SK-N-SH (cell line): Measurements from ENCODE around the gene OSBPL10.

Experiments used
- CTCF ChIP-seq: fragments of 200-600 bp; sonication (generic); IDR thresholded peaks from 2 replicates; pipeline ENCODE4 v1.6.1; 2017; ENCODE audit warnings: antibody characterized with exemption, mild to moderate bottlenecking, moderate library complexity
- EP300 ChIP-seq, 2 experiments: IDR thresholded peaks; 2 replicates each; pipeline versions ENCODE4 v1.4.0 to v1.6.1; 2012; ENCODE audit warnings: borderline replicate concordance in 1 of 2, low read depth in 1 of 2, low read length in 1 of 2
- EZH2phosphoT487 ChIP-seq: fragments of 200-600 bp; sonication (generic); IDR thresholded peaks from 2 replicates; pipeline ENCODE4 v1.6.1; 2017; ENCODE audit warnings: low read depth, mixed run types, mild to moderate bottlenecking, antibody characterized with exemption, moderate library complexity, borderline replicate concordance
- FOXM1 ChIP-seq: IDR thresholded peaks from 2 replicates; pipeline ENCODE4 v1.4.0; 2012; ENCODE audit warnings: low read depth, mild to moderate bottlenecking
- MAX ChIP-seq: IDR thresholded peaks from 2 replicates; pipeline ENCODE4 v1.4.0; 2012; ENCODE audit warnings: low read depth
- NRF1 ChIP-seq: IDR thresholded peaks from 2 replicates; pipeline ENCODE4 v1.6.1; 2012; ENCODE audit warnings: low read depth, mild to moderate bottlenecking, low read length
- RFX5 ChIP-seq: IDR thresholded peaks from 2 replicates; pipeline ENCODE4 v1.6.1; 2012; ENCODE audit warnings: mild to moderate bottlenecking, improper control_type of control experiment, low read length
- SMC3 ChIP-seq: IDR thresholded peaks from 2 replicates; pipeline ENCODE4 v1.6.1; 2012; ENCODE audit warnings: low read depth, low read length, improper control_type of control experiment
- TAF1 ChIP-seq: IDR thresholded peaks from 2 replicates; pipeline ENCODE4 v1.6.1; 2012; ENCODE audit warnings: low read depth, mild to moderate bottlenecking, low read length, moderate library complexity, borderline replicate concordance
- TEAD4 ChIP-seq: IDR thresholded peaks from 2 replicates; pipeline ENCODE4 v1.4.0; 2012; ENCODE audit warnings: mild to moderate bottlenecking, borderline replicate concordance; ENCODE audit not compliant: insufficient read depth
- YY1 ChIP-seq: IDR thresholded peaks from 2 replicates; pipeline ENCODE4 v1.4.0; 2012; ENCODE audit warnings: low read depth, mild to moderate bottlenecking
- ZBTB33 ChIP-seq: IDR thresholded peaks from 2 replicates; pipeline ENCODE4 v1.4.0; 2012; ENCODE audit warnings: low read depth, borderline replicate concordance
- TF ChIP-seq, protein P1 (sequence below): fragments of 150-350 bp; IDR thresholded peaks from 2 replicates; pipeline ENCODE4 v1.6.1; 2017; ENCODE audit warnings: antibody characterized with exemption, low read length, low read depth, borderline replicate concordance

- TF ChIP-seq CTCF (no peak), MAX (no peak), EP300 (IDR thresholded peaks at IDR 0.05; ENCODE audit: borderline replicate concordance in 1 of 2, low read depth in 1 of 2, low read length in 1 of 2) (no peak), TAF1 (no peak), YY1 (no peak), TEAD4 (no peak), RFX5 (no peak), EZH2phosphoT487 (no peak), NRF1 (no peak), ZBTB33 (no peak), FOXM1 (no peak), SMC3 (no peak)
- TF ChIP-seq, protein P1, sequence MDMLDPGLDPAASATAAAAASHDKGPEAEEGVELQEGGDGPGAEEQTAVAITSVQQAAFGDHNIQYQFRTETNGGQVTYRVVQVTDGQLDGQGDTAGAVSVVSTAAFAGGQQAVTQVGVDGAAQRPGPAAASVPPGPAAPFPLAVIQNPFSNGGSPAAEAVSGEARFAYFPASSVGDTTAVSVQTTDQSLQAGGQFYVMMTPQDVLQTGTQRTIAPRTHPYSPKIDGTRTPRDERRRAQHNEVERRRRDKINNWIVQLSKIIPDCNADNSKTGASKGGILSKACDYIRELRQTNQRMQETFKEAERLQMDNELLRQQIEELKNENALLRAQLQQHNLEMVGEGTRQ = no peak
These were observed 90.2 kb downstream of the OSBPL10 start for GRCh38 chr3:31890742-31891469.
